ENCODE measurements around the gene AKIRIN1.
"Not testable (repeated sequence)": the region's sequence is repeated elsewhere in the genome, so short reads cannot be mapped to it uniquely, and the experiment has no call there.

AKIRIN1 gene

DNA sequence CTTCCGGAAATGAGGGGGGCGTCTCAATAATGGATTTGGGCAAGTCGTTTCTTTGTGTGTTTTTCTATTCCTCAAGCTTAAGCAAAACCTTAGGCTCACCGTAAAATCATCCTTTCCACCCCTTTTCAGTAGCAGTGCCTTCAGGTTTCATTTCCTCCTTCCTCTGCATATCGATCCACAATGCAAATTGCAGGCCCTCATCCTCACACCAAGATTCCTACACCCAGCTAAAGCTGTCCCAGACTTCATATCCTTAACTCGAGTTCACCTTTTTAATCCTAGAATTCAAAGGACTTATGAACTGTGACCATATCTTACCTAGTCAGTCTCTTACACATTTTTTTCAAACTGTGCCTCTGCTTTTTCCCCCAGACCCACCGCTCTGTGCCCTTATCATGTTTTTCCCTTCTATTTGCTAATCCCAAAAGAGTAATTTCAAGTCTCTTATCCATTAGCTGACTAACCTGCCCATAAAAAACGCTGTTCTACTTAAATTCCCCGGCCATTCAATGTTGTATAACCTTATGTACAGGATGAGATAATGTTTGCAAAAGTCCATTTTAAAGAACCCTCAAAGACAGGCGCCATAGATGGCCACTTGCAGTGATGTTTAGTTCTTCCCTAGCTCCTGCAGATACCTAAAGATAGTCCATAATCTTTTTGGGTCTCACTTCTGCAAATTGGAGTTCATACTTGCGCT lies 1.5 kb downstream of the AKIRIN1 start:
- FAIRE-seq (peak; percentile 77), DNase-seq (ENCODE audit: extremely low spot score, insufficient read length, low read depth) (no peak)

DNA sequence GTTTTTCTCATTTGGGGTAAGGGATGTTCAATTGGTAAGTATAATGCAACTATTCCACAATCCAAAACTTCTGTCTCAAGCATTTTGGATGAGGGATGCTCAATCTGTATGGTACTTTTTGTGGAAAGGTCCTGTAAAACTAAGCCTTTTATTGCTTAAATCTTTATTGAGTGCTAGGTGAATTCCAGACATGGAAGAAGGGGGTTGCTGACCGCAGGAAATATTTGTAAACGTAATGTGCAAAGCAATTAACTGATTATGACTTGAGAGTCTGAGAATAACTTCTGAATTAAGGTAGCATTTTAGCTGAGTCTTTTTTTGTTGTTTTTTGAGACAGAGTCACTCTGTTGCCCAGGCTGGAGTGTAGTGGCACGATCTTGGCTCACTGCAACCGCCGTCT lies 3.1 kb downstream of the AKIRIN1 start:
- DNase-seq (ENCODE audit: extremely low spot score, insufficient read length, low read depth) (no peak), FAIRE-seq (no peak)

DNA sequence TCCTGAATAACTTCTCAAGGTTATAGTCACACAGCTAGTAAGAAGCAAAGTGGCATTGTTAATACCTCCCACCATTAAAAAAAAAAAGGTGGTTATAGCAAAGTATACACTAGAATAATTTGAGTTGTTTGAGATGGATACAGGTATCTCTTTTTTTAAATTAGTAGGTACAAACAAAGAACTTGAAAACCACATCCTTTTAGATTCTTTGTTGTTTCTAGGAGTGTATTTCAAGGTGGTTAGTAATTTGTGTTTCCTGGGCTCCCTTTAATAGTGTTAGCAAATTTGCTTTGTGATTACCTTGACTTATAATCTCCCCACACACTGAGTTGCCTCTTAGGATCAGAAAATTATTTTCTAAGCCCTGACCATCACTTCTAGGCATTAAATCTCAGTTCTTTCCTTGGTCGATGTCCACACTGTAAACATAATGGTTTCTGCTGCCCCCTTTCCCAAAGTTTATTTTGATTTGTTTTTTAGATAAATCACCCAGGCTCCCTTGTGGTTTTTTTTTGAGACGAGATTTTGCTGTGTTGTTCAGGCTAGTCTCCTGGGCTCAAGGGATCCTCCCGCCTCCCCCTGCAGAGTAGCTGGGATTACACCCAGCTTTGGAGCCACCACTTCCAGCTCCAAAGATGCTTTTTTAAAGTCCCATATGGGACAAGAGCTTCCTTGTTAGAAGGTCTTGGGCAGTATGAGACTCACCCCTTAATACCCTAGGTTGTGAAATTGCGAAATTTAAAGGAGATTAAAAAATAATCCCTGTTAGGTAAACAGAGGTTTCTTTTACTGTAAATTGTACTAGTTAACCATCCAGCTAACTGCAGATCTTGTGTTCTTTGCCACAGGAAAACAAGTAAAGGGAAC lies 6.2 kb downstream of the AKIRIN1 start:
- DNase-seq (ENCODE audit: extremely low spot score, insufficient read length, low read depth) (no peak), FAIRE-seq (peak; percentile 50)

DNA sequence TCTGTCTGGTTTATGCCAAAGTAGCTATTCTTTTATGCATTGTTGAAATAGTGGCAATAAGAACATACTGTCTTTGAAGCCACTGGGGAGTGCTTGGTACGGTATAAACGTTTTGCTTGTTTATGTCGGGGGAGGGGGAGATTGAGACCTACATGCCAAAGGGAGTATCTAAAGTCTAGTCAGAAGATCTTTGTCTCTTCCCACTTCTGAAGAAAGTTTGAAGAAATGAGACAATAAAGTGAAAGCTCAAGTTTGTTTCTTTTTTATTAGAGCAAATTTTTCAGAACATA lies 6.8 kb downstream of the AKIRIN1 start:
- peak; percentile 35 for FAIRE-seq
- DNase-seq (ENCODE audit: extremely low spot score, insufficient read length, low read depth): no peak

DNA sequence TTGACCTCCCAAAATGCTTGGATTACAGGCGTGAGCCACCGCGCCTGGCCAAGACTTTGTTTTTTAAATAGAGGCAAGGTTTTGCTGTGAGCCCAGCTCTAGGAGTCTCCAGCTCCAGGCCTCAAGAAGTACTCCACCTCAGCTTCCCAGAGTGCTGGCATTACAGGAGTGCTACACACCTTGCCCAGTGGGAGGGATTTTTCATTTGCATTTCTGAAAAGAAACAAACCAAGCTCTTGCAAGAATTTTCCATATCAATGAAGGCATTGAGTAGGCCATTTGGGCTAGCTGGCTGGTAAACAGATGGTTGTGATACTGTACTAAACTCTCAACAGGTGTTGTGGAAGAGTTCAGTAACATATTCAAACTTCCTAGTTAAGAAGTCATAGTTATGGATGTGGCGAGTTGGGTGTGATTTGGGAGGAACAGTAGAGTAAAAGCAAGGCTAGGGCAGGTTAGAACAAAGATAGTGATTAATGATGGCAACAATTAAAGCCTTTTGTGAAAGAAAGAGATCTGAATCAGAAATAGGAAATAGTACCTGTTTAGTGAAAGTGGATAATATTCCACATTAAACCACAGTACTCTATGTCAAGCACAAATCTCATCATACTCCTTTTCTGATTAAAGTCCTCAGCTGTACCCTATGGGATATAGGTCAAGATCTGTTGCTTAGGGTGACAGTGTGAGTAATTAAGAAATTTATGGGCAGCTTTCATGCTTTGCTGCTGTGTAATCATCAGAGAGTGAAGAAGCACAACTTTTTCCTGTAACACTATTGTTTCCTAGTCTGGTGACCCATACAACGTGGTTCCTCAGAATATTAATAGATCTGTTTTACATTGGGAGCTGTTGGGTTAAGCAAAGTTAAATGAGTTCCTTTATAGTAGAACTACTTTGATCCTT lies 10.7 kb downstream of the AKIRIN1 start:
- FAIRE-seq (no peak), DNase-seq (ENCODE audit: extremely low spot score, insufficient read length, low read depth) (no peak)

DNA sequence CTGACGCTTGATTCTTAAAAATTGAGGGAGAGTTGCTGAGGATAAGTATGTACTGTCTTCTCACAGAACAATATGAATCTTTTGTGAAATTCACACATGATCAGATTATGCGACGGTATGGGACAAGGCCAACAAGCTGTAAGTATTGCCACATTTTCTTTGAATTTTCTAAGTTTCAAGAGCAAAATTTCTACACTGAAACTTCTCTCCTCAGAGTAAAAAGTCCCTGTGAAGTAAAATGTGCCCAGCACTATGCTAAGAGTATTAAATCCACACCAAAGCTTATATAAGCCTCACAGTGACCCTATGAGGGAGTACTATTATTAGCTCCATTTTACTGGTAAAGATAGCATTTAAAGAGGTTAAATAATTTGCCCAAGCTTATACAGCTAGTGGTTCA lies 12.2 kb downstream of the AKIRIN1 start:
- FAIRE-seq (no peak), DNase-seq (ENCODE audit: extremely low spot score, insufficient read length, low read depth) (no peak)

DNA sequence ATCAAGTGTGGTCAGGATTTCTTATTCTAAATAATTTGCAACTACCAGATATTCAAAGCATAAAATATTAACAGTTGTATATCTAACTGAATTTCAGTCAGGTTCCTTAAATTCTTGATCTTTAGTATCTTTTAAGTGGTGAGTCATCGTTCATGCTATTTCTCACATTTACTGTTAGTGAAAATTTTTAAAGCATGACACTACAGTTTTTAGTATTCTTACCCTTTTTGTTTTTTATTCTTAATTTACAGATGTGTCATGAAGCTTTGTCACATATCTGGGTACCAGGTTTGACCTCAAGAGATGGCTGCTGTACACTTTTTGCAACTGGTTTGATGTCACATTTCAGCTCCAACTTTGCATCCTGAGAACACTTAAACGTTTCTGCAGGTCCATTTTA lies 12.7 kb downstream of the AKIRIN1 start:
- DNase-seq (ENCODE audit: extremely low spot score, insufficient read length, low read depth) (no peak), FAIRE-seq (no peak)

DNA sequence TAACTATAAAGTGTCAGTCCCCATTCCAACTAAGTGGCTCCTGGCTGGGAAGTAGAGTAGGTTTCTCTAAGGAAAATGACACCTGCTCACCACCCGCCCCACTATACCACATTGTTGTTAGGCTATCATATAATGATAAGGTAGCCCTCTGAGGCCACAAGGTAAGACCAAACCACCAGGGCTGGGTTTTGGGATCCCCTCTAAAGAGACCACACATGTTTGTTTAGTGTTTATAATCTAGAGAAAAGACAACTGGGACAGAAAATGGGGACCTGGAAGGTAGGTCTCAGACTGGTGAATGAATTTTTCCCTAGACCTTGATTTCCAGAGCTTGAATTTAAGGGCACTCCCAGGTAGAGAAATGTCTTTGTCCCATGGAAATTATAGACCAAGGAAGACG lies 15.2 kb downstream of the AKIRIN1 start:
- FAIRE-seq (no peak), DNase-seq (ENCODE audit: extremely low spot score, insufficient read length, low read depth) (no peak)

DNA sequence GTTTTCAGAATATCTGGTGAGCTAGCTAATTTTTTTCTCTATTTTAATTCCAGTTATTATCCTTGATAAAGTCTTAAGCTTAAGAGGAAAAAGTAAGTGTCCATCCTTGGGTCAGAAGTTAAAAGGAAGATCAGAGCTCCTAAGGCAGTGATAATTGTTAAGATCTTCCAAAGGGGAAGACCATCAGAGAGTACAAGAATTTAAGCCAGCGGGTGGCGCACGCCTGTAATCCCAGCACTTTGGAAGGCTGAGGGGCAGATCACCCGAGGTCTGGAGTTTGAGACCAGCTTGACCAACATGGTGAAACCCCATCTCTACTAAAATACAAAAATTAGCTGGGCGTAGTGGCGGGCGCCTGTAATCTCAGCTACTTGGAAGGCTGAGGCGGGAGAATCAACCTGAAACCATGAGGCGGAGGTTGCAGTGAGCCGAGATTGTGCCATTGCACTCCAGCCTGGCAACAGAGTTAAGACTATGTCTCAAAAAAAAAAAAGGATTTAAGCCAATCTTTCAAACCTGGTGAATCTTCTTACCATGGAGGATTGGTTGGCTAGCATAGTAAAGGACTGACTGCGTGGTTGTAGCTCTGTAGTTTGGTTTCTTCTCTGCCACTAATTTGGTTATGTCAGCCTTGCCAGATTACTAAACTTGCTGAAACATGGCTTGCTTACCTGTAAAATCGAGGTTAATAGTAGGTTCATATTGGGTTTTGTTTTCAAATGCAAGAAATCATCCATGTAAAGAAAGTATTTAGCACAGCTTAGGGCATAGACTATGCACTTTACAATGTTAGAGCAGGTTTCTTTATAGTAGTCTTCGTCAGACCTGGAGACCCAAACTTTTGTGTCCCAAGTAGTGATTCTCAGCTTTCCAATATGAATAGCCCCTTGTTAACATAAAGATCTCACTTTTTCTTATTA lies 15.9 kb downstream of the AKIRIN1 start:
- no peak for DNase-seq (ENCODE audit: extremely low spot score, insufficient read length, low read depth)
- FAIRE-seq: no peak

DNA sequence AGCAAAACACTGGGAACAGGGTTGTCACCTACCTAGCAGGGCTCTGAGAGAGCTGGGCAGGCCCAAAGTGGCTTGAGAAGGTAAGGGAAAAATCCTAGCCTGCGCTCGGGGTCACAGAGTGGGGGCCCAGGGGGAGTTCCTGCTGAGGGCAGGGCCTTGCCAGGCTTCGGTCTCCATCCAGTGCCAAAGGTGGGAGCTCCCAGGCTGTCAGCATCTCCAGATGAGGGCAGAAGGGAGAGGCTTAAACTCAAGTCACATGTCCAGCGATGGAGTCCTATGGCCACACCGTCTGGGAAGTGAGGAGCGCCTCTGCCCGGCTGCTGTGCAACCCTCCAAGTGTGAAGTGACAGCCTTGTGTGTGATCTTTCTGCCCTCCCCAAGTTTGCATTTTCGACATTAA lies 23.9 kb downstream of the AKIRIN1 start:
- not testable (repeated sequence) for DNase-seq (ENCODE audit: extremely low spot score, insufficient read length, low read depth); FAIRE-seq

DNA sequence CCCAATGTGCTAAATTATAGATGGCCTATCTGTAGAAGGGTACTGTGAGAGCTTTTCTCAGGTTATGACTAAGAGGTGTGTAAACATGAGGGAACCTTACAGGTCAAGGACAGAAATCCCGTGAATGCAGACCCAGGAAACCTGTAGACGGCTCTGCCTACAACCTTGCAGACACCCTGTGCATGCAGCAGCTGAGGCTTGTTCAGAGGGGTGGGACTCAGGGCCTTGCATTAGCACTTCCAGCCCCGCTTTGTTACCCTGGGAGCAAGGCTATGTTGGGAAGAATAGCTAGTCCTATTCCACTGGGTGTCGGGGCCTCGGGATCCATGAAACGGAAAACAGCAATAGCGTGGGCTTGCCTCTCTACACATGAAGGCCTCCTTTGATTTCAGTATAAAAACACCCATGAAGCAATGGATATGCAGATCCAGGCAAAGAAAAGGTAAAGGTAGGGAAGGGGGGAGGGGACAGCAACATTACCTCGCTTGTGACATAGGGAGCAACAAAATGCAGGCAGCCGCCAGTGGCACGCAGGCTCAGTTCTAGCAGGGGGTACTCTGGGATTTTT lies 25.6 kb downstream of the AKIRIN1 start:
- DNase-seq (ENCODE audit: extremely low spot score, insufficient read length, low read depth): no peak

DNA sequence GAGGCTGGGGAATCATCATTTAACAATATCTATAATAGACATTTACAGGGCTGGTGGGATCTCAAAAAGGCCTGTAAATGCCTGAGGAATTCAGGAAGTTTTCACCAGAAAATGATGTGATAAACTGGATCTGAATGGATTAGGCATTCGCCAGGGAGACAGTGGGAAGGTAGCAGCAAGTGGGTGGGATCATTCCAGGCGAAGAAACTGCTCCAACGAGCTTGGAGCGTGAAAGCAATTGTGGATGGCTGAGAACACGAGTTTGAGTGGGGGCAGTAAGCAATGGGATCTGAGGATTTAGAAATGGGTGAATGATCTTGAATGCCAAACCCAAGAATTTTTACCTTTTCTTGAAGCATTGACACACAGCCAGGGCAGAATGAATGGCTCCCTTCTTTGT lies 26.2 kb downstream of the AKIRIN1 start:
- no peak for FAIRE-seq
- DNase-seq (ENCODE audit: extremely low spot score, insufficient read length, low read depth): no peak

More for the DNA sequence above, 25.6 kb downstream of the AKIRIN1 start:
- no peak for FAIRE-seq

DNA sequence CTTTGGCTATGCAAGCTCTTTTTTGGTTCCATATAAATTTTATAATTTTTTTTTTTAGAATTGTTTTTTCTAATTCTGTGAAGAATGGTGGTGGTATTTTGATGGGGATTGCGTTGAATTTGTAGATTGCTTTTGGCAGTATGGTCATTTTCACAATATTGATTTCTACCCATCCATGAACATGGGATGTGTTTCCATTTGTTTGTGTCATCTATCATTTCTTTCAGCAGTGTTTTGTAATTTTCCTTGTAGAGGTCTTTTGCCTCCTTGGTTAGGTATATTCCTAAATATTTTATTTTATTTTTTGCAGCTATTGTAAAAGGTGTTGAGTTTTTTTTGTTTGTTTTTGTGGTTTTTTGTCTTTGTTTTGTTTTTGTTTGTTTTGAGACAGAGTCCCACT lies 29.4 kb downstream of the AKIRIN1 start:
- DNase-seq (ENCODE audit: extremely low spot score, insufficient read length, low read depth); FAIRE-seq: not testable (repeated sequence)

DNA sequence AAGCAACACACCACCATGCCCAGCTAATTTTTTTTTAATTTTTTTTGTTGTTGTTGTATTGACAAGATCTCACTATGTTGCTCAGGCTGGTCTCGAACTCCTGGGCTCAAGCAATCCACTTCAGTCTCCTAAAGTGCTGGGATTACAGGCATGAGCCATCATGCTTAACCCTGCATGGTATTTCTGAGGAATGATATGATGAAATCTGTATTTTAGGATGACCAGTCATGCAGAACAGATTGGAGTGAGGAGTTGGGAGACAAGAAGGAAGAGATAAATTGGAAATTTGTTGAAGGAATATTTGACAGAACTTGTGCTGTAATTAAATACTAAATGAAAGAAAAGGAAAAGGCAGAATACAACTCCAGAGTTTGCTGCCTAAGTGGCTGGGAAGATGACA lies 30.4 kb downstream of the AKIRIN1 start:
- DNase-seq (ENCODE audit: extremely low spot score, insufficient read length, low read depth) (no peak), FAIRE-seq (no peak)

DNA sequence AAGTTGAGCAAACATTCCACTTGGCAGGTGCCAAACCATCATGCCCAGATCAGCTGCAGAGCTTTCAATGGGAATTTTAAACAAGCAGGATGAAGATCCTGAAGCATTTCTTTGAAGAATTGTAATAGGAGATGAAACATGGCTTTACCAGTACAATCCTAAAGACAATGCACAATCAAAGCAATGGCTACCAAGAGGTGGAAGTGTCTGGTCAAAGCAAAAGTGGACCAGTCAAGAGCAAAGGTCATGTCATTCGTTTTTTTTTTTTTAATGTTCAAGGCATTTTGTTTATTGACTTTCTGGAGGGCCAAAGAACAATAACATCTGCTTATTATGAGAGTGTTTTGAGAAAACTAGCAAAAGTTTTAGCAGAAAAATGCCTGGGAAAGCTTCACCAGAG lies 32.1 kb downstream of the AKIRIN1 start:
- FAIRE-seq: no peak

DNA sequence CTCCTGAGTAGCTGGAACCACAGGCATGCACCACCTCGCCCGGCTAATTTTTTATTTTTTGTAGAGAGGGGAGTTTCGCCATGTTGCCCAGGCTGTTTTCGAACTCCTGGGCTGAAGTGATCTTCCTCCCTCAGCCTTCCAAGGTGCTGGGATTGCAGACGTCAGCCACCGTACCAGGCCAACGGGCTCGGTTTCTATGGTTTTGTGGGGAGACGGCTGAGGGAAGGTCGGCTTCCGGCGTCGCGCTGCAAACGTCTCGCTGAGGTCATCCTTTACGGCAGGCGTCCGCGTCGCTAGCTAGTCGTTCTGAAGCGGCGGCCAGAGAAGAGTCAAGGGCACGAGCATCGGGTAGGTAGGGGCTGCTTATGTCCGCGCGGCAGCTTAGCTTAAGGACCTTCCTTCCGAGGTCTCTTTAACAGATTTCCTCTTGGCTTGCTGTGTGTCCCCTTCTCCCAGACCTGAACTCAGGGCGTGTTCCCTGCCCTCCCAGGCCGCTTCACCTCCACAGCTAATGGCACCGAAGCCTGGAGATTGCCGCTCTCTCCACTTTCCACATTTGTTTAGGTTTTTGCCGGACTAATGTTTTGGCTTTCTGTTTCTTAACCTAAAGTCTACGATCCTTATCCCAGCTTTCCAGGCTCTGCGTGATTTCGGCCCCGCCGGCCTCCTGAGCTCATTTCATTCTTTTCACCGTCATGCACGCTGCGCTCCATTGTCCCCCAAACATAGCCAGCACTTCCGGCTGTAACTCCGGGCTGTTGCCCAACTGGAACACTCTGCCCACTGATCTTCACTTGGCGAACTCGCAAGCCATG lies 35.2 kb downstream of the AKIRIN1 start, which contains the start of gene NDUFS5:
Gene NDUFS5 (plus strand): TSS at position 300 of the 815 bp plus-strand sequence. CDS start 2,375 bp downstream, outside the sequence.
- peak; percentile 89 for FAIRE-seq

More for the DNA sequence above, 32.1 kb downstream of the AKIRIN1 start:
- no peak for DNase-seq (ENCODE audit: extremely low spot score, insufficient read length, low read depth)

DNA sequence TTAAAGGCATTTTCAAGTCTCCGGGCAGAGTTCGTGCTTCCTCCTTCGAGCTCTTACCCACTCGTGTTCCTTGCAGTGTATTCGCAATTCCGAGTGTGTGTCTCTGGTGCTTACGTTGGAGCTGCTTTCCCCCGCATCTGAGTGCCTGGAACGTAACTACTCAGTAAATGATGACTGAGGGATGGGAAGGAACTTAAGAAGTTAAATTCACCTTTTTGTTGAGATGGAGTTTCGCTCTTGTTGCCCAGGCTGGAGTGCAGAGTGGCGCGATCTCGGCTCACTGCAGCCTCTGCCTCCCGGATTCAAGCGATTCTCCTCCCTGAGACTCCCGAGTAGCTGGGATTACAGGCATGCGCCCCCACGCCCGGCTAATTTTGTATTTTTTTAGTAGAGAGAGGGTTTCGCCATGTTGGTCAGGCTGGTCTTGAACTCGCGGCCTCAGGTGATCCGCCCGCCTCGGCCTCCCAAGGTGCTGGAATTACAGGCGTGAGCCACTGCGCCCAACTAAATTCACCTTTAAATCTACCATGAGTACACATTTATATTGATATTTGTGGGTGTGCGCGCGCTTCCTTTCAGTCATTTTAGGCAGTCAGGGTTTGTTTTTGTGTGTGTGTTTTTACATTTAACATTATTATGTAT lies 35.9 kb downstream of the AKIRIN1 start:
- DNase-seq (ENCODE audit: extremely low spot score, insufficient read length, low read depth) (no peak), FAIRE-seq (no peak)

More for the DNA sequence above, 35.2 kb downstream of the AKIRIN1 start, which contains the start of gene NDUFS5:
- DNase-seq (ENCODE audit: extremely low spot score, insufficient read length, low read depth): peak; percentile 60
